ENCODE results near the gene CCDC154.

- TF ChIP-seq GATA2 (IDR thresholded peaks at IDR 0.05; ENCODE audit: low read depth, low read length): no peak
- TF ChIP-seq GATA3 (IDR thresholded peaks at IDR 0.05; ENCODE audit: low read depth, low read length): no peak
These were observed 45.4 kb downstream of the CCDC154 start for GRCh38 chr16:1398826-1399581.

All from SH-SY5Y (cell line).